GM19238 (cell line): Measurements from ENCODE around the gene NID2.

Experiments used
- DNase-seq: peaks from one replicate; pipeline ENCODE4 v3.0.0; 2011; ENCODE audit warnings: low spot score; ENCODE audit not compliant: insufficient read length

The NID2 gene

GRCh38 chr14:52025310-52025709, 43.5 kb downstream of the NID2 start:
- no peak for DNase-seq

GRCh38 chr14:52023518-52023917, 45.3 kb downstream of the NID2 start:
- DNase-seq, result no peak

GRCh38 chr14:52021957-52022600, 46.8 kb downstream of the NID2 start:
- peak; percentile 11 for DNase-seq

- DNase-seq, result no peak
These were observed 47.8 kb downstream of the NID2 start for GRCh38 chr14:52020866-52021717.

GRCh38 chr14:52020161-52020714, 48.6 kb downstream of the NID2 start:
- no peak for DNase-seq

GRCh38 chr14:52018970-52019369, 49.9 kb downstream of the NID2 start:
- no peak for DNase-seq

- DNase-seq, result no peak
These were observed 50.6 kb downstream of the NID2 start for GRCh38 chr14:52018252-52018651.

GRCh38 chr14:52015411-52016030, 53.3 kb downstream of the NID2 start:
- no peak for DNase-seq

GRCh38 chr14:52014601-52015267, 54.1 kb downstream of the NID2 start:
- DNase-seq, result no peak

- no peak for DNase-seq
These were observed 54.8 kb downstream of the NID2 start for GRCh38 chr14:52013984-52014600.

- DNase-seq, result no peak
These were observed 56.2 kb downstream of the NID2 start for GRCh38 chr14:52012635-52013034.

- no peak for DNase-seq
These were observed 57.3 kb downstream of the NID2 start for GRCh38 chr14:52011523-52011922.

GRCh38 chr14:52010173-52010693, 58.6 kb downstream of the NID2 start:
- DNase-seq, result no peak

GRCh38 chr14:52008136-52008535, 60.7 kb downstream of the NID2 start:
- DNase-seq, result no peak

- DNase-seq, result no peak
These were observed 61.2 kb downstream of the NID2 start for GRCh38 chr14:52007637-52008036.

GRCh38 chr14:52007211-52007610, 61.6 kb downstream of the NID2 start:
- DNase-seq, result no peak

GRCh38 chr14:52006361-52006760, 62.5 kb downstream of the NID2 start:
- no peak for DNase-seq

GRCh38 chr14:52005625-52006024, 63.2 kb downstream of the NID2 start:
- DNase-seq, result no peak

GRCh38 chr14:52003324-52003723, 65.5 kb downstream of the NID2 start:
- DNase-seq, result no peak

- DNase-seq, result no peak
These were observed 66.3 kb downstream of the NID2 start for GRCh38 chr14:52002542-52002941.

- no peak for DNase-seq
These were observed 68.2 kb downstream of the NID2 start for GRCh38 chr14:52000696-52001095.
